ENCODE data around the gene ZFAND6. TPM values are rescaled to one million over a fixed set of nuclear protein-coding genes. Genes with fewer than 3 reads are reported as not detected.

The ZFAND6 gene
- total and polyA plus RNA-seq, 10 of the 15 experiments (the other 5 are each of a cell fraction or from before 2014, with no cell fraction given) = 78.9 to 179 (median 135) TPM

- in situ Hi-C loops (cut with MboI) (no loop called here), intact Hi-C loops (cut with micrococcal nuclease; ENCODE audit: unreplicated experiment) (no loop called here)
- Histone ChIP-seq H3K4me1 (ENCODE audit: control insufficient read depth, insufficient read depth, low read length) (no peaks in the 10 kb centered on the region), H4K20me1 (ENCODE audit: control insufficient read depth, insufficient read depth) (0 out of 2 replicates have a peak, but pooled peaks cover 4% of the 10 kb centered on the region), H3K27ac (ENCODE audit: control insufficient read depth, insufficient read depth) (no peak overlapping the region), H2AFZ (ENCODE audit: control insufficient read depth, low read depth, low read length) (no peak overlapping the region), H3K4me3 (no peak overlapping the region), H3K79me2 (ENCODE audit: control insufficient read depth, insufficient read depth, low read length) (peaks cover 57% of the 10 kb centered on the region), H3K9ac (ENCODE audit: control insufficient read depth, insufficient read depth, low read length) (no peak overlapping the region), H3K36me3 (ENCODE audit: control insufficient read depth in 2 of 2, insufficient read depth in 2 of 2, low read length in 1 of 2) (peaks cover 0 to 5% of the 10 kb centered on the region in 2 experiments; a peak in 1 of 4 replicates), H3K9me3 (replicated peaks; ENCODE audit: control insufficient read depth, insufficient read depth, low read length) (no peaks in the 10 kb centered on the region), H3K4me2 (ENCODE audit: control insufficient read depth, insufficient read depth) (no peak overlapping the region), H3K27me3 (replicated peaks in 1 of 2; ENCODE audit: control insufficient read depth in 2 of 2, insufficient read depth in 2 of 2, low read length in 1 of 2) (no peaks in the 10 kb centered on the region)
- FAIRE-seq (no peak), ATAC-seq (peak; percentile 67), DNase-seq (ENCODE audit: low read depth, low spot score) (no peak)
- WGBS (ENCODE audit: insufficient coverage, insufficient replicate concordance, low lambda C conversion rate, missing lambda C conversion rate) = 89% methylated on average over 7 of the region's 7 CpGs
- peak; percentile 4 to 42 (median 31); a peak in 2 of 6 replicates for TF ChIP-seq CTCF (IDR thresholded peaks at IDR 0.05 in 2 of 3, conservative IDR thresholded peaks at IDR 0.05 in 1 of 3; ENCODE audit: control insufficient read depth in 2 of 3, extremely low read depth in 1 of 3, insufficient read depth in 1 of 3, low read depth in 3 of 3, low read length in 3 of 3)
- peak; percentile 27; the same call in 1 of the 2 replicates for TF ChIP-seq SMC3 (IDR thresholded peaks at IDR 0.05; ENCODE audit: borderline replicate concordance, low read length)
- 0 out of 2 replicates have a peak, but pooled peaks have one; percentile 24 for TF ChIP-seq RAD21 (IDR thresholded peaks at IDR 0.05; ENCODE audit: insufficient read depth, low read depth, low read length)
- no peak for TF ChIP-seq CBFB (IDR thresholded peaks at IDR 0.05; ENCODE audit: low read depth)
- ChIA-PET POLR2A (no interaction called here), SMC1A (ENCODE audit: uncharacterized antibody, unreplicated experiment) (interaction anchor here (1.0 to 4.2 kb wide), 7 partner anchors 7 to 123 kb away, joined by 3 to 17 read pairs (median 4); no protein-coding TSS in a partner anchor), CTCF (interaction anchor here (1.2 to 2.1 kb wide), 4 partner anchors 10 to 30 kb away, joined by 3 to 7 read pairs (median 6); no protein-coding TSS in a partner anchor), RAD21 (ENCODE audit: unreplicated experiment) (no interaction called here)
- BruUV-seq (replicated peaks) = no TSS peak
These were observed 31.5 kb downstream of the ZFAND6 start for GRCh38 chr15:80090879-80091503.

Data from GM12878 (cell line).